K562 (cell line): ENCODE measurements around the gene NXT1. TPM values are rescaled to one million over a fixed set of nuclear protein-coding genes. Genes with fewer than 3 reads are reported as not detected.

Source experiments
- ATAC-seq: fragments of 200-7000 bp; cut with Tn5 transposase; 3 replicates; pipeline ENCODE4 v1.9.1; 2020; ENCODE audit warnings: moderate library complexity
- BruUV-seq: library from RNA; stranded (reverse); fragments of 400-500 nt; replicated peaks from 2 replicates; lab custom pipeline; 2021; lab: Mats Ljungman, UMichigan
- CTCF ChIA-PET: fragments of 300-600 bp; formaldehyde crosslinking; extraction: SDS; loops from one replicate; lab custom pipeline; 2021; ENCODE audit warnings: low intra/inter-chr PET ratio; lab: Yijun Ruan, JAX
- POLR2A ChIA-PET: fragments of 300-600, 350-650 bp; sonication (Branson Sonifier 250); formaldehyde crosslinking; extraction: SDS; loops from one replicate; lab custom pipeline; 2021; ENCODE audit warnings: antibody characterized with exemption, inconsistent platforms; lab: Yijun Ruan, JAX
- DNase-seq, 4 experiments: peaks; one replicate each; pipeline versions ENCODE4 v3.0.0 to v3.0.0-alpha.2; 2011 to 2018; ENCODE audit warnings: low spot score in 3 of 4, mixed read lengths in 3 of 4; ENCODE audit errors: extremely low read depth in 1 of 4
- FAIRE-seq: peaks from 2 replicates; lab custom pipeline; 2011; peaks lifted over from hg19 to GRCh38; lab: Jason Lieb, UNC
- H2AFZ ChIP-seq: 2 replicates; pipeline ENCODE4 v1.6.0; 2011; ENCODE audit warnings: low read depth, low read length, control low read depth, inconsistent platforms
- H3K27ac ChIP-seq: fragments of 200-600 bp; 3 replicates; pipeline ENCODE4 v1.8.0; 2011; ENCODE audit warnings: low read depth, mild to moderate bottlenecking, control low read depth, inconsistent platforms, low read length, moderate library complexity, mixed read lengths; ENCODE audit errors: extremely low read depth
- H3K27me3 ChIP-seq, 2 experiments: fragments of 300-600 bp in 1 of 2; 2 replicates in 1 of 2; 3 replicates in 1 of 2; pipeline versions ENCODE4 v1.6.0 to v1.8.0; 2011; ENCODE audit warnings: inconsistent platforms in 2 of 2, low read length in 2 of 2, mild to moderate bottlenecking in 1 of 2, mixed read lengths in 1 of 2, moderate library complexity in 1 of 2; ENCODE audit not compliant: control insufficient read depth in 2 of 2, insufficient read depth in 2 of 2
- H3K36me3 ChIP-seq: fragments of 300-600 bp; 3 replicates; pipeline ENCODE4 v1.8.0; 2011; ENCODE audit warnings: mild to moderate bottlenecking, low read length, inconsistent platforms; ENCODE audit not compliant: control insufficient read depth, insufficient read depth
- H3K4me1 ChIP-seq, 2 experiments: fragments of 200-600 bp in 1 of 2; replicated peaks in 1 of 2; 2 replicates in 1 of 2; 3 replicates in 1 of 2; pipeline versions ENCODE4 v1.5.1 to v1.8.0; 2011; ENCODE audit warnings: inconsistent platforms in 2 of 2, low read length in 2 of 2, mild to moderate bottlenecking in 1 of 2, mixed read lengths in 1 of 2, moderate library complexity in 1 of 2; ENCODE audit not compliant: control insufficient read depth in 2 of 2, insufficient read depth in 2 of 2
- H3K4me2 ChIP-seq: 2 replicates; pipeline ENCODE4 v1.6.1; 2011; ENCODE audit warnings: low read length, control low read depth, inconsistent platforms, mixed read lengths; ENCODE audit not compliant: insufficient read depth
- H3K4me3 ChIP-seq: fragments of 200-600 bp; sonication (generic), shearing (Covaris generic); 2 replicates; pipeline ENCODE4 v1.5.1; 2016; ENCODE audit warnings: control low read depth, inconsistent platforms
- H3K79me2 ChIP-seq: fragments of 200-600 bp; 3 replicates; pipeline ENCODE4 v1.8.0; 2011; ENCODE audit warnings: low read length, inconsistent platforms; ENCODE audit not compliant: control insufficient read depth, insufficient read depth
- H3K9ac ChIP-seq, 2 experiments: 2 replicates each; pipeline versions ENCODE4 v1.6.0 to v1.6.1; 2011; ENCODE audit warnings: low read depth in 2 of 2, low read length in 2 of 2, control low read depth in 1 of 2, inconsistent platforms in 1 of 2, mild to moderate bottlenecking in 1 of 2, mixed read lengths in 1 of 2; ENCODE audit not compliant: insufficient read depth in 1 of 2
- H3K9me1 ChIP-seq: one replicate; pipeline ENCODE4 v1.6.0; 2011; ENCODE audit warnings: inconsistent platforms, mild to moderate bottlenecking, low read length, moderate library complexity; ENCODE audit not compliant: control insufficient read depth, insufficient read depth
- H3K9me3 ChIP-seq: replicated peaks from 2 replicates; pipeline ENCODE4 v1.5.1; 2011; ENCODE audit warnings: low read depth, low read length, inconsistent platforms; ENCODE audit not compliant: control insufficient read depth, insufficient read depth
- H4K20me1 ChIP-seq: replicated peaks from 2 replicates; pipeline ENCODE4 v1.6.1; 2011; ENCODE audit warnings: low read length, inconsistent platforms, mixed read lengths; ENCODE audit not compliant: control insufficient read depth, insufficient read depth
- CBX3 ChIP-seq, 2 experiments: IDR thresholded peaks; 1 replicate in 1 of 2; 2 replicates in 1 of 2; pipeline ENCODE4 v1.6.1; 2012; ENCODE audit warnings: inconsistent platforms in 2 of 2, low read length in 2 of 2, borderline replicate concordance in 1 of 2, control low read depth in 1 of 2
- CTBP1 ChIP-seq: fragments of 450-650 bp; IDR thresholded peaks from 2 replicates; pipeline ENCODE4 v1.6.1; 2016; ENCODE audit warnings: borderline replicate concordance
- HLTF ChIP-seq: fragments of 450-650 bp; IDR thresholded peaks from 2 replicates; pipeline ENCODE4 v1.6.1; 2016
- JUND ChIP-seq, 2 experiments: IDR thresholded peaks; 2 replicates in 1 of 2; 3 replicates in 1 of 2; pipeline ENCODE4 v1.6.1; 2011; ENCODE audit warnings: borderline replicate concordance in 2 of 2, low read depth in 2 of 2, low read length in 2 of 2, improper control_type of control experiment in 1 of 2, missing biosample characterization in 1 of 2, missing genetic modification characterization in 1 of 2, missing genetic modification reagents in 1 of 2
- KDM5B ChIP-seq: fragments of 200-600 bp; sonication (generic); IDR thresholded peaks from 2 replicates; pipeline ENCODE4 v1.6.1; 2012; ENCODE audit warnings: low read depth, mild to moderate bottlenecking, moderate library complexity, low read length, control low read depth, inconsistent platforms; ENCODE audit not compliant: insufficient replicate concordance
- NCOR1 ChIP-seq: fragments of 450-650 bp; IDR thresholded peaks from 2 replicates; pipeline ENCODE4 v1.6.1; 2016; ENCODE audit warnings: mild to moderate bottlenecking, moderate library complexity
- NFIC ChIP-seq: fragments of 450-650 bp; IDR thresholded peaks from 2 replicates; pipeline ENCODE4 v1.6.1; 2017; ENCODE audit warnings: mild to moderate bottlenecking, inconsistent platforms
- PHTF2 ChIP-seq: fragments of 250-450 bp; sonication (Bioruptor Pico); IDR thresholded peaks from 2 replicates; pipeline ENCODE4 v1.5.0; 2021; ENCODE audit warnings: mild to moderate bottlenecking
- POLR2G ChIP-seq: fragments of 200-400 bp; formaldehyde crosslinking; IDR thresholded peaks from 2 replicates; pipeline ENCODE4 v1.6.1; 2017; ENCODE audit warnings: low read depth, mild to moderate bottlenecking, antibody characterized with exemption, low read length, moderate library complexity
- ZNF134 ChIP-seq: fragments of 250-450 bp; sonication (Bioruptor Pico); conservative IDR thresholded peaks from 2 replicates; pipeline ENCODE4 v1.4.0; 2020
- ZNF224 ChIP-seq: sonication (generic); formaldehyde crosslinking; IDR thresholded peaks from 2 replicates; pipeline ENCODE4 v1.8.0; 2022; ENCODE audit warnings: mild to moderate bottlenecking, missing genetic modification reagents
- ZNF785 ChIP-seq: fragments of 250-450 bp; sonication (Bioruptor Pico); IDR thresholded peaks from 2 replicates; pipeline ENCODE4 v1.4.0; 2020; ENCODE audit warnings: mild to moderate bottlenecking
- ZNF830 ChIP-seq: fragments of 250-450 bp; sonication (Bioruptor Pico); IDR thresholded peaks from 2 replicates; pipeline ENCODE4 v1.5.0; 2021; ENCODE audit warnings: mild to moderate bottlenecking
- WGBS: fragments of 100-300 bp; shearing (Covaris generic); methylation state at CpG from one replicate; pipeline ENCODE4 v1.1.6; 2016; ENCODE audit warnings: low coverage, mixed read lengths; ENCODE audit not compliant: insufficient coverage; ENCODE audit errors: missing lambda C conversion rate; 5-methylcytosine and 5-hydroxymethylcytosine counted together
- in situ Hi-C: fragments of 300-500 bp; cut with MboI; formaldehyde crosslinking; loops from 4 replicates; pipeline ENCODE4 v1.15.0; 2018; ENCODE audit warnings: inconsistent platforms, mixed read lengths
- intact Hi-C: fragments of 100-400 bp; cut with micrococcal nuclease; formaldehyde crosslinking; loops from 2 replicates; pipeline ENCODE4 v1.14.2; 2022
- polyA plus RNA-seq, 8 experiments: library from polyadenylated mRNA; depleted of rRNA in 4 of 8; stranded (reverse) in 5 of 8; unstranded in 3 of 8; fragments of >200 nt; fragmentation: Nextera tagmentation in 2 of 8; fragmentation: Illumina TruSeq in 1 of 8; extraction: Ambion mirVana in 2 of 8; extraction: Trizol in 1 of 8; gene quantifications; 2 replicates each; pipeline versions ENCODE4 v1.2.1 to v1.2.3, GENCODE V29; 2011 to 2014; ENCODE audit warnings: inconsistent platforms in 1 of 8, missing spikeins in 1 of 8
- total RNA-seq, 7 experiments: library from RNA; depleted of rRNA in 6 of 7; stranded (reverse); fragments of >200 nt in 6 of 7; fragmentation: Illumina TruSeq in 2 of 7; extraction: Trizol in 2 of 7; gene quantifications; 2 replicates each; pipeline versions ENCODE4 v1.2.1 to v1.2.3, GENCODE V29; 2011 to 2021; ENCODE audit warnings: low replicate concordance in 1 of 7
- TF ChIP-seq, protein P1 (sequence below): sonication (generic); formaldehyde crosslinking; IDR thresholded peaks from 2 replicates; pipeline ENCODE4 v1.8.0; 2022; ENCODE audit warnings: mild to moderate bottlenecking, missing genetic modification reagents
- TF ChIP-seq, protein P2 (sequence below): fragments of 450-650 bp; IDR thresholded peaks from 2 replicates; pipeline ENCODE4 v1.7.1; 2018; ENCODE audit warnings: mild to moderate bottlenecking, low read depth; ENCODE audit not compliant: partially characterized antibody
- TF ChIP-seq, protein P3 (sequence below): fragments of 250-450 bp; sonication (Bioruptor Pico); IDR thresholded peaks from 2 replicates; pipeline ENCODE4 v1.5.0; 2021; ENCODE audit warnings: mild to moderate bottlenecking, moderate library complexity

Gene NXT1
- total and polyA plus RNA-seq, 9 of the 15 experiments (the other 6 are each of a cell fraction or from before 2014, with no cell fraction given), result 7.7 to 50.9 (median 35.6) TPM

DNA sequence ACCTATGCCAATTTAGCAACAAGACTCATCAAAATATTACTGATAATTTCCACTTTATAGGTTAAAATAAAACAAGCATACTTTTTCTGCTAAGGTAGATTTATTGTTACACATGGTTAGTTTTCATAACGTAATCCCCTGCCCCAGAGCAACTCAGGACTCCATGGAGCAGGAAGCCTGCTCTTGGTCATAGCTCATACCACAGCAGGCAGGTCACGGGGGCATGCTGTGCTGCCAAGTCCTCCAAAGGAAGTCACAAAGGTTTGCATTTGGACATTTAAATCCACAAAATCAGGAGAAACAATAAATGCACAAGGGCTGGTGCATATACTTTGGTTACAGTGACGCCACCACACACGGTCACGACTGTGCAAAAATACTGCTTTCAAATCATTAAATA, 23.9 kb downstream of the NXT1 start (continued):
- TF ChIP-seq, protein P1, sequence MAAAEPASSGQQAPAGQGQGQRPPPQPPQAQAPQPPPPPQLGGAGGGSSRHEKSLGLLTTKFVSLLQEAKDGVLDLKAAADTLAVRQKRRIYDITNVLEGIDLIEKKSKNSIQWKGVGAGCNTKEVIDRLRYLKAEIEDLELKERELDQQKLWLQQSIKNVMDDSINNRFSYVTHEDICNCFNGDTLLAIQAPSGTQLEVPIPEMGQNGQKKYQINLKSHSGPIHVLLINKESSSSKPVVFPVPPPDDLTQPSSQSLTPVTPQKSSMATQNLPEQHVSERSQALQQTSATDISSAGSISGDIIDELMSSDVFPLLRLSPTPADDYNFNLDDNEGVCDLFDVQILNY (CRISPR knock-in tag), result no peak
- TF ChIP-seq, protein P2, sequence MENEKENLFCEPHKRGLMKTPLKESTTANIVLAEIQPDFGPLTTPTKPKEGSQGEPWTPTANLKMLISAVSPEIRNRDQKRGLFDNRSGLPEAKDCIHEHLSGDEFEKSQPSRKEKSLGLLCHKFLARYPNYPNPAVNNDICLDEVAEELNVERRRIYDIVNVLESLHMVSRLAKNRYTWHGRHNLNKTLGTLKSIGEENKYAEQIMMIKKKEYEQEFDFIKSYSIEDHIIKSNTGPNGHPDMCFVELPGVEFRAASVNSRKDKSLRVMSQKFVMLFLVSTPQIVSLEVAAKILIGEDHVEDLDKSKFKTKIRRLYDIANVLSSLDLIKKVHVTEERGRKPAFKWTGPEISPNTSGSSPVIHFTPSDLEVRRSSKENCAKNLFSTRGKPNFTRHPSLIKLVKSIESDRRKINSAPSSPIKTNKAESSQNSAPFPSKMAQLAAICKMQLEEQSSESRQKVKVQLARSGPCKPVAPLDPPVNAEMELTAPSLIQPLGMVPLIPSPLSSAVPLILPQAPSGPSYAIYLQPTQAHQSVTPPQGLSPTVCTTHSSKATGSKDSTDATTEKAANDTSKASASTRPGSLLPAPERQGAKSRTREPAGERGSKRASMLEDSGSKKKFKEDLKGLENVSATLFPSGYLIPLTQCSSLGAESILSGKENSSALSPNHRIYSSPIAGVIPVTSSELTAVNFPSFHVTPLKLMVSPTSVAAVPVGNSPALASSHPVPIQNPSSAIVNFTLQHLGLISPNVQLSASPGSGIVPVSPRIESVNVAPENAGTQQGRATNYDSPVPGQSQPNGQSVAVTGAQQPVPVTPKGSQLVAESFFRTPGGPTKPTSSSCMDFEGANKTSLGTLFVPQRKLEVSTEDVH, result no peak
- TF ChIP-seq ZNF785 (CRISPR knock-in tag) (no peak), POLR2G (no peak), ZNF224 (no peak), ZNF134 (CRISPR knock-in tag) (no peak), PHTF2 (CRISPR knock-in tag) (no peak)
- TF ChIP-seq, all 486 proteins: peak for 0

DNA sequence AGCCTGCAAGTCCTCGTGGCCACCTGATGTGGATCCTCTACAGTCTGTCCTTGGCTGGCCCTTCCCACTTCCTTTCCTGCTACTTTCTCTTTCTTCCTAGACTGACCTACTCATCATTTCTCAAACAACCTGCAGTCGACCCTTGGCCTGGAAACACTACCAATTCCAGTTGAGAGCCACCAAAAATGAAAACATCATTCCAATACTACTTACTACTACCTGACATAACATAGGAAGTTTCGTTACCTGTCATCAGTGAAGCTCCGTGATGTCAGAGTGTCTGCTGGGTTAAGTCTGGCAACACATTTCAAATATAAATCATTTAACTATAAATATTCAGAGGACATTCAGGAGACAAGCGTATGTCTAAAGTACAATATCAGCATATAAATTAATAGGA, 25.2 kb downstream of the NXT1 start:
- DNase-seq (no peak), ATAC-seq (no peak), FAIRE-seq (no peak)
- Histone ChIP-seq H3K4me3 (no peak overlapping the region), H3K9me1 (no peaks in the 10 kb centered on the region), H3K9ac (no peak overlapping the region), H3K36me3 (peaks cover 82% of the 10 kb centered on the region), H3K4me1 (no peaks in the 10 kb centered on the region), H3K79me2 (no peaks in the 10 kb centered on the region), H3K27me3 (no peaks in the 10 kb centered on the region), H3K4me2 (no peak overlapping the region), H3K9me3 (no peaks in the 10 kb centered on the region), H3K27ac (no peak overlapping the region), H2AFZ (no peak overlapping the region), H4K20me1 (no peaks in the 10 kb centered on the region)
- CTCF ChIA-PET, result no interaction called here
- POLR2A ChIA-PET, result no interaction called here
- 78% methylated on average over 5 of the region's 5 CpGs for WGBS
- in situ Hi-C loops (no loop called here), intact Hi-C loops (no loop called here)
- no TSS peak for BruUV-seq
- no peak for TF ChIP-seq CTBP1
- TF ChIP-seq ZNF830 (CRISPR knock-in tag), result no peak
- TF ChIP-seq NFIC, result no peak
- TF ChIP-seq NCOR1, result no peak
- no peak for TF ChIP-seq KDM5B
- no peak for TF ChIP-seq HLTF
- TF ChIP-seq, protein P3, sequence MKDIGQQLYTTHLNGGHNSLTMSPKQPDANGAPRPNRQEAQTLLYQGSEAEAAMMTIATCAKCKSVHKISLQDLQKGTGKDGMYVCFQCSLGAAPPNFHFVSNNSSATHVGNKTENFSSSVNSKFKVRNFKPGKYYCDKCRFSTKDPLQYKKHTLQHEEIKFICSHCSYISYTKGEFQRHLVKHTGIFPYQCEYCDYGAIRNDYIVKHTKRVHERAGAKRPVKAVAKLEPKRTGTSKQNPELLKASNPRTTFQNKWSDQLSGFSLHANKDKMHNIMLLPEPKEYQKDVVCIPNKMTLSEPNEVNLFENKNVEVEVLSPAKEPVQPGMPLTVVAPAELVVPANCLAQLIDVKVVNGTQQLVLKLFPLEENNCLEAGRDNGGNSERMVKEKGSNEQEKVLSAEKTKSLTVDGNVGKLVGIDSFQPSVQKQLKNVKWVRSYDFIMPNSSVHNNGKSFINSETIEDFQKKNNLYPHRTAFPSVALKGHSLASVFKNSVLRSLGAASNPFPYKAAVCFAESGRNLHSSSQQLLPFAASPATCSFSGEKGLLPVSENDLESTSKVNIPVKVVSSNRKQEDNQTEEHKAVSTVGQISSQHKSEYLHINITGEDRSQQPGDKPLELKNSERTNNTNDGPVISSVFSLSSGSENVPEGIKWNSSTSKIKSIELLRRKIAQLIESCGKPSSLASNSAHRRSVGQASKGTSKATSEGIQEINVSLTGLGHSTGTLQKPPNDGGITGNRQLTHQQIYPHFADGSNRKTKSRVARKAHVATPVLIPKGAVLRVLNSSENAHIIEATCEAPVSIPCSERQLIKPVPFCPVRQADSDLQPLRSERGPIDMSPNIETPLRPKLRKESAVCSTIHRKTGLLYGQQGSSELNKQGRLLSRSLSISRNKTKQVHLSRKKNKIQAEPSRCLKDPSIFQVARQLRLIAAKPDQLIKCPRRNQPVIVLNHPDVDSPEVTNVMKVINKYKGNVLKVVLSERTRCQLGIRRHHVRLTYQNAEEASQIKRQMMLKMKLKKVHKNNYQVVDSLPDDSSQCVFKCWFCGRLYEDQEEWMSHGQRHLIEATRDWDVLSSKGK (CRISPR knock-in tag), result no peak
- no peak for TF ChIP-seq JUND (IDR thresholded peaks at IDR 0.05; ENCODE audit: borderline replicate concordance, low read depth, low read length)
- TF ChIP-seq JUND (tag; IDR thresholded peaks at IDR 0.05; ENCODE audit: borderline replicate concordance, low read depth, low read length), result no peak
- no peak for TF ChIP-seq CBX3 (IDR thresholded peaks at IDR 0.05; ENCODE audit: borderline replicate concordance in 1 of 2, low read length in 2 of 2)
